Liver (tissue), 9 donors: ENCODE results near the gene DLST. TPM values are rescaled to one million over a fixed set of nuclear protein-coding genes. Genes with fewer than 3 reads are reported as not detected.

Experiments
- DNase-seq: peaks from one replicate; pipeline ENCODE4 v3.0.0-alpha.2; 2017; ENCODE audit warnings: low spot score
- H3K27ac ChIP-seq, 2 donors: one replicate each; pipeline ENCODE4 v1.7.0; 2013; ENCODE audit warnings: inconsistent platforms in 2 of 2, low read length in 2 of 2, control low read depth in 1 of 2, low read depth in 1 of 2, mild to moderate bottlenecking in 1 of 2
- H3K27me3 ChIP-seq, 4 donors: one replicate each; pipeline versions ENCODE4 v1.6.1 to v1.7.0; 2013; ENCODE audit warnings: low read length in 3 of 4, inconsistent platforms in 1 of 4, mild to moderate bottlenecking in 1 of 4, moderate library complexity in 1 of 4; ENCODE audit not compliant: control insufficient read depth in 4 of 4, insufficient read depth in 4 of 4
- H3K36me3 ChIP-seq, 4 donors: one replicate each; pipeline versions ENCODE4 v1.6.1 to v1.7.0; 2013; ENCODE audit warnings: low read length in 3 of 4, mild to moderate bottlenecking in 3 of 4, low read depth in 1 of 4, moderate library complexity in 1 of 4; ENCODE audit not compliant: control insufficient read depth in 4 of 4, insufficient read depth in 3 of 4
- H3K4me1 ChIP-seq, 4 donors: one replicate each; pipeline versions ENCODE4 v1.6.1 to v1.7.0; 2013; ENCODE audit warnings: low read length in 3 of 4, mild to moderate bottlenecking in 3 of 4, moderate library complexity in 1 of 4; ENCODE audit not compliant: control insufficient read depth in 4 of 4, insufficient read depth in 4 of 4
- H3K4me3 ChIP-seq, 3 donors: one replicate each; pipeline versions ENCODE4 v1.6.1 to v1.7.0; 2013; ENCODE audit warnings: low read length in 3 of 3, control low read depth in 1 of 3, low read depth in 1 of 3, mild to moderate bottlenecking in 1 of 3
- H3K9ac ChIP-seq, 2 donors: one replicate each; pipeline ENCODE4 v1.7.0; 2013; ENCODE audit warnings: low read length in 2 of 2, mild to moderate bottlenecking in 2 of 2, moderate library complexity in 2 of 2, control low read depth in 1 of 2, low read depth in 1 of 2
- H3K9me3 ChIP-seq, 4 donors: one replicate each; pipeline versions ENCODE4 v1.6.1 to v1.7.0; 2013; ENCODE audit warnings: low read length in 3 of 4; ENCODE audit not compliant: control insufficient read depth in 4 of 4
- FOXA1 ChIP-seq: IDR thresholded peaks from 2 replicates; pipeline ENCODE4 v1.6.1; 2016; ENCODE audit warnings: antibody characterized with exemption
- FOXA2 ChIP-seq: IDR thresholded peaks from 2 replicates; pipeline ENCODE4 v1.6.1; 2016; ENCODE audit warnings: antibody characterized with exemption
- GABPA ChIP-seq, 2 donors: IDR thresholded peaks in 1 of 2; conservative IDR thresholded peaks in 1 of 2; 2 replicates each; pipeline ENCODE4 v1.6.1; 2016; ENCODE audit warnings: antibody characterized with exemption in 2 of 2, mild to moderate bottlenecking in 1 of 2, moderate library complexity in 1 of 2
- HNF4A ChIP-seq, 2 donors: conservative IDR thresholded peaks; 2 replicates each; pipeline ENCODE4 v1.6.1; 2016; ENCODE audit warnings: antibody characterized with exemption in 2 of 2, mild to moderate bottlenecking in 2 of 2
- HNF4G ChIP-seq: IDR thresholded peaks from 2 replicates; pipeline ENCODE4 v1.6.1; 2016; ENCODE audit warnings: antibody characterized with exemption
- JUND ChIP-seq, 2 donors: IDR thresholded peaks; 2 replicates each; pipeline ENCODE4 v1.6.1; 2016; ENCODE audit warnings: antibody characterized with exemption in 2 of 2
- MAX ChIP-seq: IDR thresholded peaks from 2 replicates; pipeline ENCODE4 v1.6.1; 2016; ENCODE audit warnings: antibody characterized with exemption
- NR2F2 ChIP-seq: IDR thresholded peaks from 2 replicates; pipeline ENCODE4 v1.6.1; 2016; ENCODE audit warnings: antibody characterized with exemption
- RAD21 ChIP-seq, 2 donors: IDR thresholded peaks; 2 replicates each; pipeline ENCODE4 v1.6.1; 2016; ENCODE audit warnings: antibody characterized with exemption in 2 of 2, mild to moderate bottlenecking in 2 of 2
- REST ChIP-seq: IDR thresholded peaks from 2 replicates; pipeline ENCODE4 v1.6.1; 2016; ENCODE audit warnings: antibody characterized with exemption, mild to moderate bottlenecking
- RXRA ChIP-seq, 2 donors: IDR thresholded peaks; 2 replicates each; pipeline ENCODE4 v1.6.1; 2017 to 2018; ENCODE audit warnings: antibody characterized with exemption in 2 of 2, mild to moderate bottlenecking in 1 of 2
- SP1 ChIP-seq: IDR thresholded peaks from 2 replicates; pipeline ENCODE4 v1.6.1; 2018; ENCODE audit warnings: antibody characterized with exemption, mild to moderate bottlenecking
- TAF1 ChIP-seq: conservative IDR thresholded peaks from 2 replicates; pipeline ENCODE4 v1.6.1; 2016; ENCODE audit warnings: antibody characterized with exemption, mild to moderate bottlenecking
- YY1 ChIP-seq: IDR thresholded peaks from 2 replicates; pipeline ENCODE4 v1.6.1; 2016; ENCODE audit warnings: antibody characterized with exemption, mild to moderate bottlenecking
- WGBS: extraction: QIAGEN DNeasy Blood & Tissue Kit; methylation state at CpG from one replicate; pipeline ENCODE4 v1.1.7; 2013; 5-methylcytosine and 5-hydroxymethylcytosine counted together
- polyA plus RNA-seq, 2 donors: library from polyadenylated mRNA; stranded (reverse) in 1 of 2; unstranded in 1 of 2; fragments of 200-250 nt in 1 of 2; fragments of >200 nt in 1 of 2; fragmentation: Nextera tagmentation in 1 of 2; extraction: Ambion mirVana in 1 of 2; gene quantifications; one replicate each; pipeline versions ENCODE4 v1.2.1 to v1.2.3, GENCODE V29; 2013 to 2015
- total RNA-seq, 2 donors: library from RNA; depleted of rRNA; stranded (reverse); fragments of >200 nt; gene quantifications; one replicate each; pipeline ENCODE4 v1.2.3, GENCODE V29; 2014
- TF ChIP-seq, protein P1 (sequence below): fragments of 150-350 bp; IDR thresholded peaks from 2 replicates; pipeline ENCODE4 v1.5.1; 2017; ENCODE audit warnings: improper control_type of control experiment, low read depth, low read length; ENCODE audit not compliant: missing input control
- TF ChIP-seq, protein P2 (sequence below): IDR thresholded peaks from 2 replicates; pipeline ENCODE4 v1.6.1; 2016; ENCODE audit warnings: antibody characterized with exemption
- TF ChIP-seq, protein P3 (sequence below): IDR thresholded peaks from 2 replicates; pipeline ENCODE4 v1.6.1; 2016; ENCODE audit warnings: antibody characterized with exemption
- donor health status: healthy.
- donor health status: healthy.
- donor health status: healthy.
- donor health status: healthy.
- donor health status: healthy.

The DLST gene
- total and polyA plus RNA-seq, 4 donors, result 10.7 to 69.3 (median 49.5) TPM

- H3K36me3 ChIP-seq, result no peaks in the 10 kb centered on the region
- H3K9me3 ChIP-seq, result no peaks in the 10 kb centered on the region
- H3K4me1 ChIP-seq, result peaks cover 0 to 5% (median 2%) of the 10 kb centered on the region in 4 donors
- WGBS, result 92% methylated on average over 4 of the region's 4 CpGs
- DNase-seq, result no peak
- no peak overlapping the region for H3K27ac ChIP-seq
- no peak overlapping the region for H3K9ac ChIP-seq
- no peaks in the 10 kb centered on the region for H3K27me3 ChIP-seq
- H3K4me3 ChIP-seq, result no peak overlapping the region
- TF ChIP-seq FOXA1 (no peak), RAD21 (IDR thresholded peaks at IDR 0.05) (no peak), RXRA (IDR thresholded peaks at IDR 0.05) (no peak), JUND (IDR thresholded peaks at IDR 0.05) (no peak), NR2F2 (no peak), FOXA2 (no peak), HNF4A (conservative IDR thresholded peaks at IDR 0.05) (no peak), SP1 (no peak), REST (no peak)
- TF ChIP-seq, protein P1, sequence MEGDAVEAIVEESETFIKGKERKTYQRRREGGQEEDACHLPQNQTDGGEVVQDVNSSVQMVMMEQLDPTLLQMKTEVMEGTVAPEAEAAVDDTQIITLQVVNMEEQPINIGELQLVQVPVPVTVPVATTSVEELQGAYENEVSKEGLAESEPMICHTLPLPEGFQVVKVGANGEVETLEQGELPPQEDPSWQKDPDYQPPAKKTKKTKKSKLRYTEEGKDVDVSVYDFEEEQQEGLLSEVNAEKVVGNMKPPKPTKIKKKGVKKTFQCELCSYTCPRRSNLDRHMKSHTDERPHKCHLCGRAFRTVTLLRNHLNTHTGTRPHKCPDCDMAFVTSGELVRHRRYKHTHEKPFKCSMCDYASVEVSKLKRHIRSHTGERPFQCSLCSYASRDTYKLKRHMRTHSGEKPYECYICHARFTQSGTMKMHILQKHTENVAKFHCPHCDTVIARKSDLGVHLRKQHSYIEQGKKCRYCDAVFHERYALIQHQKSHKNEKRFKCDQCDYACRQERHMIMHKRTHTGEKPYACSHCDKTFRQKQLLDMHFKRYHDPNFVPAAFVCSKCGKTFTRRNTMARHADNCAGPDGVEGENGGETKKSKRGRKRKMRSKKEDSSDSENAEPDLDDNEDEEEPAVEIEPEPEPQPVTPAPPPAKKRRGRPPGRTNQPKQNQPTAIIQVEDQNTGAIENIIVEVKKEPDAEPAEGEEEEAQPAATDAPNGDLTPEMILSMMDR, result no peak
- TF ChIP-seq, protein P2, sequence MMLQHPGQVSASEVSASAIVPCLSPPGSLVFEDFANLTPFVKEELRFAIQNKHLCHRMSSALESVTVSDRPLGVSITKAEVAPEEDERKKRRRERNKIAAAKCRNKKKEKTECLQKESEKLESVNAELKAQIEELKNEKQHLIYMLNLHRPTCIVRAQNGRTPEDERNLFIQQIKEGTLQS, result no peak
Observed at GRCh38 chr14:74915426-74915825, 33.7 kb downstream of the DLST start.

DNA sequence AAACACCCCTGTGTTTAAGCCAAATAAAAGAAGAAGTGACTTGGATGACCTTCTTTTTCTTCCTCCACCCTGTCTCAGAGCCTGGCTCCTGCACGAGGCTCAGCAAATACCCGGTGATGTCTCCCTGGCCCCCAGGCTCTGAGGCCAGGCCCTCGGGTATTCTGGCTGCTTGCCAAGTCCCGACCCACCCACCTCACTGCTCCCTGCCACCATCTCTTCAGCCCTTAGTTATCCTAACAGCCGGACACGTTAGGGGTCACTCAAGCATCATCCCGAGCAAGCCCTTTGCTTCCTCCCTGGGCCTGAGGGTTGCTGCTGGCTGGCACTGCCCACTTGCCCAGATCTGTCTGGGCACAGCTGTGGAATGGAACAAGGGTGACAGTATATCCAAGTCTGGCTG, 34.1 kb downstream of the DLST start:
- TF ChIP-seq SP1, result no peak
- TF ChIP-seq GABPA (IDR thresholded peaks at IDR 0.05 in 1 of 2, conservative IDR thresholded peaks at IDR 0.05 in 1 of 2), result no peak
- no peak for TF ChIP-seq RAD21 (IDR thresholded peaks at IDR 0.05)
- TF ChIP-seq MAX, result no peak
- no peak for TF ChIP-seq RXRA (IDR thresholded peaks at IDR 0.05)
- no peak for TF ChIP-seq YY1
- TF ChIP-seq REST, result no peak
- no peak for TF ChIP-seq FOXA2
- no peak for TF ChIP-seq JUND (IDR thresholded peaks at IDR 0.05)
- TF ChIP-seq TAF1, result no peak
- no peak for TF ChIP-seq HNF4G
- TF ChIP-seq, protein P2, result no peak
- TF ChIP-seq, protein P3, sequence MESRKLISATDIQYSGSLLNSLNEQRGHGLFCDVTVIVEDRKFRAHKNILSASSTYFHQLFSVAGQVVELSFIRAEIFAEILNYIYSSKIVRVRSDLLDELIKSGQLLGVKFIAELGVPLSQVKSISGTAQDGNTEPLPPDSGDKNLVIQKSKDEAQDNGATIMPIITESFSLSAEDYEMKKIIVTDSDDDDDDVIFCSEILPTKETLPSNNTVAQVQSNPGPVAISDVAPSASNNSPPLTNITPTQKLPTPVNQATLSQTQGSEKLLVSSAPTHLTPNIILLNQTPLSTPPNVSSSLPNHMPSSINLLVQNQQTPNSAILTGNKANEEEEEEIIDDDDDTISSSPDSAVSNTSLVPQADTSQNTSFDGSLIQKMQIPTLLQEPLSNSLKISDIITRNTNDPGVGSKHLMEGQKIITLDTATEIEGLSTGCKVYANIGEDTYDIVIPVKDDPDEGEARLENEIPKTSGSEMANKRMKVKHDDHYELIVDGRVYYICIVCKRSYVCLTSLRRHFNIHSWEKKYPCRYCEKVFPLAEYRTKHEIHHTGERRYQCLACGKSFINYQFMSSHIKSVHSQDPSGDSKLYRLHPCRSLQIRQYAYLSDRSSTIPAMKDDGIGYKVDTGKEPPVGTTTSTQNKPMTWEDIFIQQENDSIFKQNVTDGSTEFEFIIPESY, result no peak
- TF ChIP-seq HNF4A (conservative IDR thresholded peaks at IDR 0.05), result no peak
- TF ChIP-seq, protein P1, result no peak
- no peak for TF ChIP-seq FOXA1
- H3K4me3 ChIP-seq, result no peak overlapping the region
- H3K9ac ChIP-seq, result no peak overlapping the region
- 54% methylated on average over 7 of the region's 7 CpGs for WGBS
- DNase-seq, result no peak
- H3K9me3 ChIP-seq, result no peaks in the 10 kb centered on the region
- peak overlapping the region in 1 of 2 donors; percentile 17 for H3K27ac ChIP-seq
- no peaks in the 10 kb centered on the region for H3K36me3 ChIP-seq
- no peaks in the 10 kb centered on the region for H3K27me3 ChIP-seq
- H3K4me1 ChIP-seq, result peaks cover 0 to 5% (median 2%) of the 10 kb centered on the region in 4 donors
